Stomach (tissue), 4 donors: ENCODE measurements around the gene RPL18.

ENCODE experiments used
- CTCF ChIP-seq, 7 experiments: fragments of 450-650 bp in 4 of 7; fragments of 200-600 bp in 3 of 7; sonication (generic) in 3 of 7; IDR thresholded peaks; one replicate each; pipeline ENCODE4 v1.5.1; 2016 to 2019; ENCODE audit warnings: antibody characterized with exemption in 7 of 7, control low read depth in 2 of 7, mild to moderate bottlenecking in 1 of 7
- EP300 ChIP-seq: sonication (generic); formaldehyde crosslinking; IDR thresholded peaks from one replicate; pipeline ENCODE4 v1.6.1; 2017; ENCODE audit warnings: antibody characterized with exemption
- POLR2A ChIP-seq, 4 donors: fragments of 450-650 bp; IDR thresholded peaks; one replicate each; pipeline ENCODE4 v1.6.1; 2016; ENCODE audit warnings: antibody characterized with exemption in 4 of 4, control low read depth in 2 of 4, mild to moderate bottlenecking in 1 of 4, moderate library complexity in 1 of 4
- POLR2AphosphoS5 ChIP-seq, 3 donors: sonication (generic); formaldehyde crosslinking; IDR thresholded peaks; one replicate each; pipeline ENCODE4 v1.6.1; 2016; ENCODE audit warnings: antibody characterized with exemption in 3 of 3

- TF ChIP-seq CTCF (IDR thresholded peaks at IDR 0.05): no peak
- TF ChIP-seq POLR2A (IDR thresholded peaks at IDR 0.05): no peak
- TF ChIP-seq POLR2AphosphoS5 (IDR thresholded peaks at IDR 0.05): no peak
- no peak for TF ChIP-seq EP300
These were observed 11.6 kb downstream of the RPL18 start for GRCh38 chr19:48607359-48607755.
